ENCODE data around the gene OMD.
"Not testable (repeated sequence)": the region's sequence is repeated elsewhere in the genome, so short reads cannot be mapped to it uniquely, and the experiment has no call there.

The OMD gene

GRCh38 chr9:92424340-92424739 lies at the start of gene OMD:
Gene OMD (minus strand): TSS chr9:92424471. CDS start chr9:92417558, 6,913 bp downstream.
- no peak for DNase-seq

- DNase-seq = no peak
Observed at GRCh38 chr9:92468206-92468605, 43.9 kb upstream of the OMD start.

- DNase-seq = no peak
Observed at GRCh38 chr9:92467511-92467910, 43.2 kb upstream of the OMD start.

GRCh38 chr9:92467041-92467440 lies 42.8 kb upstream of the OMD start:
- no peak for DNase-seq

- DNase-seq = no peak
Observed at GRCh38 chr9:92463984-92464383, 39.7 kb upstream of the OMD start.

- no peak for DNase-seq
Observed at GRCh38 chr9:92463387-92463786, 39.1 kb upstream of the OMD start.

GRCh38 chr9:92457576-92457975 lies 33.3 kb upstream of the OMD start:
- no peak for DNase-seq

GRCh38 chr9:92455217-92455616 lies 30.9 kb upstream of the OMD start:
- DNase-seq = no peak

GRCh38 chr9:92446536-92446935 lies 22.3 kb upstream of the OMD start:
- no peak for DNase-seq

- no peak for DNase-seq
Observed at GRCh38 chr9:92444841-92445240, 20.6 kb upstream of the OMD start.

- DNase-seq = no peak
Observed at GRCh38 chr9:92440751-92441046, 16.4 kb upstream of the OMD start.

GRCh38 chr9:92439921-92440750 lies 15.9 kb upstream of the OMD start:
- no peak for DNase-seq

GRCh38 chr9:92438900-92439526 lies 14.7 kb upstream of the OMD start:
- DNase-seq = no peak

- DNase-seq = no peak
Observed at GRCh38 chr9:92435263-92435662, 11.0 kb upstream of the OMD start.

- no peak for DNase-seq
Observed at GRCh38 chr9:92432972-92433548, 8.8 kb upstream of the OMD start.

GRCh38 chr9:92432350-92432749 lies 8.1 kb upstream of the OMD start:
- DNase-seq = no peak

- DNase-seq = no peak
Observed at GRCh38 chr9:92429836-92430235, 5.6 kb upstream of the OMD start.

- no peak for DNase-seq
Observed at GRCh38 chr9:92426501-92427145, 2.4 kb upstream of the OMD start.

- no peak for DNase-seq
Observed at GRCh38 chr9:92425474-92425873, 1.2 kb upstream of the OMD start.

GRCh38 chr9:92423612-92424011 lies 659 bp downstream of the OMD start:
- no peak for DNase-seq

GRCh38 chr9:92422611-92423338 lies 1.5 kb downstream of the OMD start:
- no peak for DNase-seq

- no peak for DNase-seq
Observed at GRCh38 chr9:92414566-92414965, 9.7 kb downstream of the OMD start.

GRCh38 chr9:92411157-92411556 lies 13.1 kb downstream of the OMD start:
- not testable (repeated sequence) for DNase-seq
